GM21529 (cell line): ENCODE measurements around the gene AP2A2.

ENCODE experiments used
- ATAC-seq: cut with Tn5 transposase; IDR thresholded peaks from one replicate; pipeline ENCODE4 v1.9.1; 2021; ENCODE audit not compliant: unreplicated experiment

Gene AP2A2

GRCh38 chr11:924406-925157 is 1.1 kb upstream of the AP2A2 start:
- ATAC-seq, result no peak

GRCh38 chr11:925158-925495 is 543 bp upstream of the AP2A2 start:
- ATAC-seq, result no peak

DNA sequence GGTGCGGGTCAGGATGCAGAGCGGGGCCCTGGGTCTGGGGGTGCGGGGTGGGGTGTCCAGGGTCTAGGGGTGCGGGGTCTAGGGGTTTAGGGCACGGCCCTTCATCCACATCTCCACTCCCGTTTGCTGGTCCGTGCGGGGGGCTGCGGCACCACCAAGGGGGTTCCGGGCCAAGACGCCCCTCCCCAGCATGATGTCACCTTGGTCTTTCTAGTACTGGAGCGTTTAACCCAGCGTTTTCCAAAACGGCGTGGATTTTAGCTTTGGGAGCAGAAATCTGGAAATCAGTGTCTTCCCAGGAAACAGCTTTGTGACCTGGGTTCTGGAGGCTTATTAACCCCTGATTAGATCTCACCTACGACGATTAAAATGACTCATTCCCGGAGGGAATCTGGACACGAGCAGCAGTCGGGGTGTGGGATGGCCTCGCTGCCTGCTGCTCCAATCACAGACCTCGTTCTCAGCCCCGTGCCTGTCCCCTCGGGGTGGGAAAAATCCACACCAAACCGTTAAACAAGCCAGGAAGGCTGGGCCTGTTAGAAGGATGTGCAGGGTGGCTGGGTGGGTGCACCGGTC is 759 bp downstream of the AP2A2 start:
- no peak for ATAC-seq

DNA sequence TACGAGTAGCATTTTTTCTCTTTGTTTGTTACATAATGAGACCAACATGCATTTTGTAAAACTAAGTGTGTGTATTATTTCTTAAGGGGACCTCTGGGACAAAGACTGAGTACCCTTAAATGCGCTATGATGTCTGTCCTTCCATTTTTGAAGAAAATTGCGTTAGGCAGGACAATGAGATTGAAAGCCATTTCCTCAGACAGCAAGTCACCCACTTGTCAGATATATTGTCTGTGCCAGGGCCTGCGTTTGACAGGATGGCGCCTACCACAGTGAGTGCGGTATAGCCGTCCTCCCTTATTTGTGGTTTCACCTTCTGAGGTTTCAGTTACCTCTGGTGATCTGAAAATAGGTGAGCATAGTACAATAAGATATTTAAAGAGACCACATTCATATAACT is 2.2 kb downstream of the AP2A2 start:
- no peak for ATAC-seq

DNA sequence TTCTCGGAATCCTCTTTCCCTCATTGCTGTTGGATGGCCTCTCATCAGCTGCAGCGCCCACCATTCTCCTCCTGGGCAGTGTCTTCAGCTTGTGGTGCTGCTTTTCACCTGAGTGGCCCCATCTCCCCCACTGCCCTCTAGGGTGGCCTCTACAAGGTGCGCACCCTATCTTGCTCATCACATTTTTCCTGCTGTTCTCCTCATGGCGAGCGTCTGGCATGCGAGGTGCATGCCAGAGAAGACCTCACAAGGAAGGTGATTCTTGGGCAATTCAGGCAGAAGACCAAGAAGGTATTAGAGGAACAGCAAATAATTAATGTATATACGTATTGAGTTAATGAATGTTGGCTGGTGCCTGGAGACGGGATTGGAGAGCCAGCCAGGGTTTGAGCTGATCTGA is 3.1 kb downstream of the AP2A2 start:
- ATAC-seq, result no peak

DNA sequence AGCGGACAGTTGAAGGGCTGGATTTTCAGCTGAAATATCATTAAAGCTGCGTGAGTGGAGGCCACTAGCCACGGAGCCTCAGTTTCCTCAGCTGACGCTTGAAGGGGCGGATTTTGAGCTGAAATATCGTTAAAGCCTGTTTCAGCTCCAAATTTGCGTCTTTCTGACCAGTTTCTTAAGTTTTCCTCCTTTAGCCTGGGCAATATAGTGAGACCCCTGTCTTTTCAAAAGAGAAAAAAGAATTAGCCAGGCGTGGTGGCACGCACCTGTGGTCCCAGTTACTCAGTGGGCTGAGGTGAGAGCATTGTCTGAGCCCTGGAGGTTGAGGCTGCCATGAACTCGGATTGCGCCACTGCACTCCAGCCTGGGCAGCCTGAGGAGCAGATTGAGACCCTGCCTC is 3.7 kb downstream of the AP2A2 start:
- no peak for ATAC-seq

DNA sequence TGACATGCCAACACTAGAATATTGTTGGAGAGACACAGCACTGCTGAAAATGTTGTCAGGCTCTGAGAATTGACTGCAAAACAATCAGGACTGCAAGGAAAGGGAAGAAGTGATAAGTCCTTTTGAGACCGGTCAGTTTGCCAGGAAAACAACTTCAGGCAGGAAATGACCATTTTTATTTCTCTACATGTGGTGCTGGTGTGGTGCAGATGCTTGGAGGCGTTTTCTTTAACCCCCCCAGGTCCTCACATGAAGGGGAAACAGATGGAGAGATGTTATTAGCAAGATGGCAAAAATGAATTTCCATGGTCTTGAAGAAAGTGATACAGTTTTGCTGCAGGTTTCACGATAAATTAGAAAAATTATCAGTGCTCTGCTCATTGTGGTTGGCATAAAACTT is 5.7 kb downstream of the AP2A2 start:
- ATAC-seq, result no peak

DNA sequence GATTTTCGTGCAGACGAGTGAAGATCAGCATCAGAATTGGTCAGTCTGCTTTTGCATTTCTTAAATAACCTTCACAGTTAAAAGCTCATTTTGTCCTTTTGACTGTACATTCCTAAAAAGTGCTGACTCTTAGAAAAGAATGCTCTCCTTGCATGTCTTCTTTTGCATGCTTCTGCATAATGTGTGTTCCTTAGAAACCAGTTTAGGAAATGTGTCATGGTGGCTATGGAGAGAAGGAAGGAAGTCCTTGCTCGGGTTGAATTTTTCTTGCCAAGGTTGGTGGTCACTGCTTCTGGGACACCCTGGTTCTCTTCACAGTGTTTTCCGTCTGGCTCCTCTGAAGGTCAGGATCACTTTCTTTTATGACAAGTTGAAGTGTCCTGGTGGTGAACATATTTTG is 6.8 kb downstream of the AP2A2 start:
- ATAC-seq, result no peak

GRCh38 chr11:933142-933851 is 7.6 kb downstream of the AP2A2 start:
- ATAC-seq, result no peak

DNA sequence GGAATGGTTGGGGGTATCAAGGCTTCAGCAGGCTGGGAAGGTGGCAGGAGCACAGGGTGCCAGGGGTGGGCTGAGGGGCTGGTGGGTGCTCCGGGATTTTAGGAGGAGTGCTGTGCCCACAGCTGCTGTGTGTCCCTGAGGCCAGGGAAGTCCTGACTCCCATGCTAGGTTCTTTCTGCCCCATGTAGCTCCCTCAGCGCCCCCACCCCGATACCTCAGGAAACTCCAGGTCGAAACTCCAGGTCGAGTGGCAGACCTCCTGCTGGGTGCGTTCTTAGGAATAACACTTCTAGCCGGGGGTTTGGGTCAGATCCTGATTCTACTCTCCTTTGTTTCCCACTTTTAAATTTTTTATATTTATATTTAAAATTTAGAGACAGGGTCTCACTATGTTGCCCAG is 8.3 kb downstream of the AP2A2 start:
- no peak for ATAC-seq

DNA sequence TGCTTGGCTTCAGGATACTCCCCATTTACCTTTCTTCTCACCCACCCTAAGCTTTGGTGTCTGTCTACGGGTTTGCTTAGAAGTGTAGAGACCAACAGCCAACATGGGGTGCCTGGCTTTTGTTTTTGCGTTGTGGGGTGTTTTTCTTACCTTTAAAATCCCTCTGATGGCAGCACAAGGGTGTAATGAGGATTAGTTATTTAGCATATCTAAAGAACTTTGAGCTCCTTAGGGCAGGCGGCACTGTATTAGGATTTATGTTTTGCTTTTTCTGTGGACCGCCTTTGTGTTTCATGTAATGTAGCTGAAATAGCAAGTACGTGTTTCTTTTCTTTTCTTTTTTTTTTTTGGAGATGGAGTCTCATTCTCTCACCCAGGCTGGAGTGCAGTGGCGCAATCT is 8.9 kb downstream of the AP2A2 start:
- no peak for ATAC-seq

- no peak for ATAC-seq
These were observed 10.5 kb downstream of the AP2A2 start for GRCh38 chr11:936199-936598.

DNA sequence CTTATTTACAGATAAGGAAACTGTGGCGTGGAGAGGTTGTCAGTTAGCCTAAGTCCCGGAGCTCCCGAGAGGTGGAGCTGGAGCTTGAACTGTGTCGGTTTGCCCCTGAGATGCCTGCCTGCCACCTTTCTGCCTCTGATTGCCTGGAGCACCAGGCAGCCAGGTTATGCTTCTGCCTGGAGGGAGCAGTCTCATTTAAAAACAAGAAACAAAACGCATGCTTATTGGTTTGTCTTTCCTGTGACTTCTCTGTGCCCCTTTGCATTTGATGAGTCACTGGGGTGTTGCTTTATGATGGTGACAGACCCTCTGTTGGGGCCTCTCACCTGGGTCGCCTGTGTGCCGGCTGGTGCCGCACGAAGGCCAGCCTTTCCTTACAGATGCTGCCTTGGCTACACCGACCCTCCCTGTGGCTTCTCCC is 12.2 kb downstream of the AP2A2 start:
- ATAC-seq, result no peak

DNA sequence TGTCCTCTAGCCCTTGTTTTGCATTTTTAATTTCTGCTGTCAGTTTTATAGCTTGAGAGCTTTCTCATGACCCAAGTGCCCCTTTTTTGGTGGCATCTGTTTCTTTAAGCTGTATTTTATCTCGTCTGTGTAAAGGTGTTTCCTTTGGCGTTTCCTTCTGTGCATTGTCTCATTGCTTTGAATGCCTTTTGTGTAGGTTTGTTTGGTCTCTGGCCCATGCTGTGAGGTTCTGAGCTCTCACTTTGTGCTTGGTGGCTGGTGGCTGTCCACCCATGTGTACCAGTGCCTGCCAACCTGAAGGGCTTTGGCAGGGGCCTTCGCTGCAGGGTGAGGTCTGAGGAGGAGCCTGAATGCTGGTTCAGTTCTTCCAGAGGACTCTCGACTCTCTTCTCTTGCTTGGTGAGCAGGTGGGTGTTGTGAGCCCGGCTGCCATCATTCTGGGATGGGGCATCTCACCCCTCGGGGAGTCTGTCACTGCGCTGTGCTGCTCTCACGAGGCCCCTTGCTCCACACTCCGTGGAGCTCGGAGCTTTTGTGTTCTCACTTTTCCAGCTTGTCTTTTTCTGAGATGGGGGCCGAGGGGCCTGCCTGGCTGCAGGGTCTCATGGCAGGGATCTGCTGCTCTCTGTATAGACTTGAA is 14.9 kb downstream of the AP2A2 start:
- no peak for ATAC-seq

- no peak for ATAC-seq
These were observed 17.2 kb downstream of the AP2A2 start for GRCh38 chr11:942823-943222.

DNA sequence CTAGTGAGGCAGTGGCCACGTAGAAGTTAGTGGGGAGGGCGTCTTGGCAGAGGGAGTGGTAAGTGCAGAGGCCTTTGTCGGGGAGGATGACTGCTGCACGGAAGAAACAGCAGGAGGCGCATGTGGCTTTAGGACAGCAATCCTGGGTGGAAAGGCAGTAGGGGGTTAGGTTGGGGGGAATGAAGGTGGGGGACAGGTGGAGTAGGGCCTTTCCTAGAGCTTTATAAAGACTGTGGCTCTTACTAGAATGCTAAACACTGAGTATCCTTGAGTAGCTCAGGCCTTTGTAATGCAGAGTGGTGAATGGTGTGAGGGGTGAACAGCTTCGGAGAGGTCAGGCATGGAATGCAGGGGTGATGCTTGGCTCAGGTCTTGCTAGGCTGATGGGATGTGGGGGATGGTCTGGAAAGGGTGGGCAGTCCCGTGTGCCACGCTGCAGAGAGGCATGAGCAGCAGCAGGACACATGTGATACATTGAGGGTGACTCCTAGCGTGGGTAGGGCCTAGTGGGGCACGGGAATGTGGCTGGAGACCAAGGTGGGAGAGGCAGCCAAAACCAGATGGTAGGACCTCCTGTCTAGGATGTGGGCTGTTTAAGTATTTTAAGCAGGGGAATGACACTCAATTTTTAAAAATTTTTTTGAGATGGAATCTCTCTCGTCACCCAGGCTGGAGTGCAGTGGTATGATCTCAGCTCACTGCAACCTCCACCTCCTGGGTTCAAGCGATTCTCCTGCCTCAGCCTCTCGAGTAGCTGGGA is 19.2 kb downstream of the AP2A2 start:
- no peak for ATAC-seq

GRCh38 chr11:945986-946385 is 20.3 kb downstream of the AP2A2 start:
- ATAC-seq, result no peak

GRCh38 chr11:947744-948143 is 22.1 kb downstream of the AP2A2 start:
- no peak for ATAC-seq

DNA sequence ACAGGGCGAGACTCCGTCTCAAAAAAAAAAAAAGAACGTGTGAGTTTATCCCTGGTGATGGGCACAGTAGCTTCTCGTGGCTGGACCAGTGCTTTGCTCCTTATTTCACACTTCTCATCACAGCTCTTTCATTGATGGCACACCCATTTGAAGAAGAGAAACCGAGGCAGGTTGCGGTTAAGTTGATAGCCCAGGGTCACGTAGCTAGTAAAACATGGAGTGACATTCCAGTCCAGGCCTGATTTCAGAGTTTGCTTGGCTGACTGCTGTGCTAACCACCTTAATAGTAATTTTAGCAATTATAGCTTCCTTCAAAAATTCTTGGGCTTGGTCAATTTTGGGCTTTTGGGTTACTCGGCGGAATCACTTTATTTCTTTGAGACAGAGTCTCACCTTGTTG is 25.8 kb downstream of the AP2A2 start:
- no peak for ATAC-seq

GRCh38 chr11:952406-953385 is 27.0 kb downstream of the AP2A2 start:
- ATAC-seq, result no peak
